Smooth muscle cell (in vitro differentiated cells): Measurements from ENCODE around the gene CDC25C. TPM values are rescaled to one million over a fixed set of nuclear protein-coding genes. Genes with fewer than 3 reads are reported as not detected.

ENCODE experiments used
- DNase-seq: peaks from one replicate; lab custom pipeline; 2025; ENCODE audit not compliant: unreplicated experiment; lab: John Stamatoyannopoulos, UW
- H2AFZ ChIP-seq: fragments of 200-600 bp; sonication (generic); 2 replicates; pipeline ENCODE4 v1.6.0; 2016; ENCODE audit warnings: antibody characterized with exemption, low read depth, mild to moderate bottlenecking
- H3F3A ChIP-seq: fragments of 200-600 bp; sonication (generic); 2 replicates; pipeline ENCODE4 v1.6.0; 2017; ENCODE audit warnings: antibody characterized with exemption, low read depth
- H3K27ac ChIP-seq: fragments of 200-600 bp; sonication (generic); 2 replicates; pipeline ENCODE4 v1.5.1; 2016; ENCODE audit warnings: low read depth, mild to moderate bottlenecking
- H3K27me3 ChIP-seq: fragments of 200-600 bp; sonication (generic); 2 replicates; pipeline ENCODE4 v1.6.1; 2016; ENCODE audit warnings: low read depth, mild to moderate bottlenecking
- H3K36me3 ChIP-seq: fragments of 200-600 bp; sonication (generic); 2 replicates; pipeline ENCODE4 v1.5.1; 2016; ENCODE audit warnings: low read depth
- H3K4me1 ChIP-seq: fragments of 200-600 bp; sonication (generic); 2 replicates; pipeline ENCODE4 v1.5.1; 2016; ENCODE audit warnings: low read depth
- H3K4me2 ChIP-seq: fragments of 200-600 bp; sonication (generic); 2 replicates; pipeline ENCODE4 v1.6.0; 2016; ENCODE audit warnings: mild to moderate bottlenecking
- H3K4me3 ChIP-seq: fragments of 200-600 bp; sonication (generic); 2 replicates; pipeline ENCODE4 v1.5.1; 2016; ENCODE audit warnings: mild to moderate bottlenecking
- H3K79me2 ChIP-seq: fragments of 200-600 bp; sonication (generic); 2 replicates; pipeline ENCODE4 v1.6.0; 2016; ENCODE audit warnings: low read depth, mild to moderate bottlenecking
- H3K9ac ChIP-seq: fragments of 200-600 bp; sonication (generic); 2 replicates; pipeline ENCODE4 v1.6.0; 2016; ENCODE audit warnings: low read depth
- H3K9me3 ChIP-seq: fragments of 200-600 bp; sonication (generic); replicated peaks from 2 replicates; pipeline ENCODE4 v1.5.1; 2016; ENCODE audit warnings: low read depth
- H4K20me1 ChIP-seq: fragments of 200-600 bp; sonication (generic); 2 replicates; pipeline ENCODE4 v1.6.0; 2016; ENCODE audit warnings: low read depth
- WGBS: methylation state at CpG from one replicate; pipeline ENCODE4 v1.1.7; 2016; ENCODE audit warnings: low lambda C conversion rate; 5-methylcytosine and 5-hydroxymethylcytosine counted together
- polyA plus RNA-seq: library from polyadenylated mRNA; unstranded; fragments of >200 nt; fragmentation: Nextera tagmentation; extraction: Ambion mirVana; gene quantifications from 2 replicates; pipeline ENCODE4 v1.2.1, GENCODE V29; 2016
- total RNA-seq: library from RNA; depleted of rRNA; stranded (reverse); fragments of >200 nt; gene quantifications from 2 replicates; pipeline ENCODE4 v1.2.3, GENCODE V29; 2014
- TF ChIP-seq, protein P1 (sequence below): fragments of 200-600 bp; sonication (generic); IDR thresholded peaks from 2 replicates; pipeline ENCODE4 v1.5.1; 2017; ENCODE audit warnings: borderline replicate concordance, mild to moderate bottlenecking, antibody characterized with exemption; ENCODE audit not compliant: insufficient read depth, poor library complexity, severe bottlenecking

The CDC25C gene
- total and polyA plus RNA-seq, 2 experiments from 2014 or later = 2.6 to 3.0 TPM

DNA sequence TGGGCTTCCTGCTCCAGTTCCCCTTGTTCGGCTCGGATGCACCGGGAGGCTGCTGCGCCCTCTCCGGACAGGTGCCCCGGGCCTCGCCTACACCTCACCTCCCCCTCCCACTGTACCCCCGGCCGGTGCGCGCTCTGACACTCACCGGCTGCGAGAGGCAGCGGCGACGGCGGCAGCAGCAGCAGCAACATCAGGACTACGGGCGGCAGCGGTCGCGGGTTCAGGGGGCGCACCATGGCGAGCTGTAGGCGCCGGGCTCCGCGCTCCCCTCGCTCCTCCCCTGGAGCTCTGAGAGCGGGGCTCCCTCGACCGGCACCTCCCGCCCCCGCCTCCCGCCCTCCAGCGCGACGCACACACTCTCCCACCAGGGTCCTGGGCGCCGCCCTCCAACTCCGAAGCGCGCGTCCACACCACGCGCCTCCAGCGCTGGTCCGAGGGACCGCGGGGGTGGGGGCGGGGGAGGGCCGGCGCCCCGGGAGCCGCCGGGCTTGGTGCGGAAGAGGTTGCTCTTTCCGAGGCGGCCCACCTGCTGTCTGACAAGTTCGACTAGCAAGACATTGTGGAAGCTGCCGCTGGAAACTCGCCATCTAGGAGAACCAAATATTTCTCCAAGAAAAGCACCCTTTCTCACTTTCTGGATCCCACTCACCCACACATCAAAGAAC is 57.3 kb downstream of the CDC25C start, which contains the start of gene GFRA3:
Gene GFRA3, minus strand, starts transcription at position 433 of the 665 bp plus-strand sequence. Its CDS starts 197 bp downstream, at position 236.
- H3K4me1 ChIP-seq = no peaks in the 10 kb centered on the region
- WGBS = 3% methylated on average over 18 of the region's 62 CpGs
- peaks cover 10% of the 10 kb centered on the region for H3K27me3 ChIP-seq
- no peaks in the 10 kb centered on the region for H3K79me2 ChIP-seq
- H2AFZ ChIP-seq = peak within 1 kb of the TSS; percentile 77
- no peaks in the 10 kb centered on the region for H4K20me1 ChIP-seq
- no peak within 1 kb of the TSS for H3K27ac ChIP-seq
- DNase-seq = no peak
- no peaks in the 10 kb centered on the region for H3K9me3 ChIP-seq
- no peak within 1 kb of the TSS for H3K9ac ChIP-seq
- peak within 1 kb of the TSS; percentile 52 for H3K4me3 ChIP-seq
- TF ChIP-seq, protein P1, sequence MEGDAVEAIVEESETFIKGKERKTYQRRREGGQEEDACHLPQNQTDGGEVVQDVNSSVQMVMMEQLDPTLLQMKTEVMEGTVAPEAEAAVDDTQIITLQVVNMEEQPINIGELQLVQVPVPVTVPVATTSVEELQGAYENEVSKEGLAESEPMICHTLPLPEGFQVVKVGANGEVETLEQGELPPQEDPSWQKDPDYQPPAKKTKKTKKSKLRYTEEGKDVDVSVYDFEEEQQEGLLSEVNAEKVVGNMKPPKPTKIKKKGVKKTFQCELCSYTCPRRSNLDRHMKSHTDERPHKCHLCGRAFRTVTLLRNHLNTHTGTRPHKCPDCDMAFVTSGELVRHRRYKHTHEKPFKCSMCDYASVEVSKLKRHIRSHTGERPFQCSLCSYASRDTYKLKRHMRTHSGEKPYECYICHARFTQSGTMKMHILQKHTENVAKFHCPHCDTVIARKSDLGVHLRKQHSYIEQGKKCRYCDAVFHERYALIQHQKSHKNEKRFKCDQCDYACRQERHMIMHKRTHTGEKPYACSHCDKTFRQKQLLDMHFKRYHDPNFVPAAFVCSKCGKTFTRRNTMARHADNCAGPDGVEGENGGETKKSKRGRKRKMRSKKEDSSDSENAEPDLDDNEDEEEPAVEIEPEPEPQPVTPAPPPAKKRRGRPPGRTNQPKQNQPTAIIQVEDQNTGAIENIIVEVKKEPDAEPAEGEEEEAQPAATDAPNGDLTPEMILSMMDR = no peak
- H3K4me2 ChIP-seq = peak within 1 kb of the TSS; percentile 98
- no peaks in the 10 kb centered on the region for H3K36me3 ChIP-seq
- H3F3A ChIP-seq = no peaks in the 10 kb centered on the region

DNA sequence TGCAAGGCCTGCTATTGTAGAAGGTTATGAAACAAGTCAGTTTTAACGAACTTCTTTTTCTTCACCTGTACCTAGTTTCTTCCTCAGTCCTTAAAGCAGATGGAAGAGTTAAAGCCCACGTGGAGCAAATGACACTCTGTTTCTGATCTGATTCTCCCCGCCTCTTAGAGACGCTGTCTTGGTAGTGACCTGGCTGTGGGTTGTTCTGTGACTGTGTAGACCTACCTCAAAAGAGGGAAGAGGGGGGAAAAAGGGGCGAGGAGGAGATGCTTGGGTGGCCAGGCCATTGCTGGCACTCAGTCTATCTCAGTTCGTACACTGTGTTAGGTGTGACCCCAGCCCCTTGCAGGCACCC is 57.8 kb downstream of the CDC25C start:
- H3K27me3 ChIP-seq = peaks cover 10% of the 10 kb centered on the region
- no peak overlapping the region for H2AFZ ChIP-seq
- no peaks in the 10 kb centered on the region for H3K9me3 ChIP-seq
- no peak overlapping the region for H3K9ac ChIP-seq
- peak overlapping the region; percentile 98 for H3K4me2 ChIP-seq
- H3K36me3 ChIP-seq = no peaks in the 10 kb centered on the region
- 54% methylated on average over 6 of the region's 6 CpGs for WGBS
- peak overlapping the region; percentile 52 for H3K4me3 ChIP-seq
- H3K79me2 ChIP-seq = no peaks in the 10 kb centered on the region
- no peaks in the 10 kb centered on the region for H4K20me1 ChIP-seq
- no peak for DNase-seq
- H3F3A ChIP-seq = no peaks in the 10 kb centered on the region
- no peak overlapping the region for H3K27ac ChIP-seq
- H3K4me1 ChIP-seq = no peaks in the 10 kb centered on the region
- TF ChIP-seq, protein P1 = no peak

GRCh38 chr5:138272681-138273080 is 58.9 kb downstream of the CDC25C start:
- no peaks in the 10 kb centered on the region for H3K9me3 ChIP-seq
- H3F3A ChIP-seq = no peaks in the 10 kb centered on the region
- H3K27me3 ChIP-seq = peaks cover 10% of the 10 kb centered on the region
- H3K4me1 ChIP-seq = no peaks in the 10 kb centered on the region
- DNase-seq = no peak
- no peak overlapping the region for H3K27ac ChIP-seq
- H3K4me3 ChIP-seq = no peak overlapping the region
- no peak overlapping the region for H2AFZ ChIP-seq
- no peak overlapping the region for H3K9ac ChIP-seq
- TF ChIP-seq, protein P1 = no peak
- no peaks in the 10 kb centered on the region for H3K36me3 ChIP-seq
- H3K4me2 ChIP-seq = no peak overlapping the region
- no peaks in the 10 kb centered on the region for H3K79me2 ChIP-seq
- WGBS = over 99% methylated on average over 4 of the region's 4 CpGs
- H4K20me1 ChIP-seq = no peaks in the 10 kb centered on the region

DNA sequence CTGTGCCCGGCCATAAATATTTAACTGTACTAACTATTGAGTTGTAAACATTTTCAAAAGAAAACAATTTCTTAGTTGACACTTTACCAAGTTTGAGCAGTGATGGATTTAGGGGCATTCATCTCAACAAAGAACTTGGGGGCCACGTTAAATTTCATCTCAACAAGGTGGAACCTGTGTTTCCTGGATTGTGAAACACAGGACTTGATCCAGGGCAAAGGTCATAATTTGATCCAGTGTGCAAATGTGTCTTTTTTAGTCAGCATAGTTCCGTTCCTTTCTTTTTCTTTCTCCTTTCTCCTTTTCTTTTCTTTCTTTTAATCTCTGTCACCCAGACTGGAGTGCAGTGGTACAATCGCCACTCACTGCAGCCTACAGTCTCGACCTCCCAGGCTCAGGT is 60.3 kb downstream of the CDC25C start:
- peaks cover 10% of the 10 kb centered on the region for H3K27me3 ChIP-seq
- DNase-seq = no peak
- TF ChIP-seq, protein P1 = no peak
- no peaks in the 10 kb centered on the region for H3F3A ChIP-seq
- H4K20me1 ChIP-seq = no peaks in the 10 kb centered on the region
- no peak overlapping the region for H2AFZ ChIP-seq
- no peaks in the 10 kb centered on the region for H3K9me3 ChIP-seq
- H3K4me2 ChIP-seq = no peak overlapping the region
- H3K79me2 ChIP-seq = no peaks in the 10 kb centered on the region
- no peak overlapping the region for H3K4me3 ChIP-seq
- H3K27ac ChIP-seq = no peak overlapping the region
- H3K36me3 ChIP-seq = no peaks in the 10 kb centered on the region
- H3K4me1 ChIP-seq = no peaks in the 10 kb centered on the region
- H3K9ac ChIP-seq = no peak overlapping the region
- WGBS = 96% methylated on average over 5 of the region's 5 CpGs
